HG02759 (cell line): ENCODE measurements around the gene GPR162.

ENCODE experiments used
- ATAC-seq: cut with Tn5 transposase; IDR thresholded peaks from one replicate; pipeline ENCODE4 v1.9.1; 2021; ENCODE audit warnings: mild to moderate bottlenecking, moderate library complexity; ENCODE audit not compliant: unreplicated experiment

Gene GPR162, protein sequence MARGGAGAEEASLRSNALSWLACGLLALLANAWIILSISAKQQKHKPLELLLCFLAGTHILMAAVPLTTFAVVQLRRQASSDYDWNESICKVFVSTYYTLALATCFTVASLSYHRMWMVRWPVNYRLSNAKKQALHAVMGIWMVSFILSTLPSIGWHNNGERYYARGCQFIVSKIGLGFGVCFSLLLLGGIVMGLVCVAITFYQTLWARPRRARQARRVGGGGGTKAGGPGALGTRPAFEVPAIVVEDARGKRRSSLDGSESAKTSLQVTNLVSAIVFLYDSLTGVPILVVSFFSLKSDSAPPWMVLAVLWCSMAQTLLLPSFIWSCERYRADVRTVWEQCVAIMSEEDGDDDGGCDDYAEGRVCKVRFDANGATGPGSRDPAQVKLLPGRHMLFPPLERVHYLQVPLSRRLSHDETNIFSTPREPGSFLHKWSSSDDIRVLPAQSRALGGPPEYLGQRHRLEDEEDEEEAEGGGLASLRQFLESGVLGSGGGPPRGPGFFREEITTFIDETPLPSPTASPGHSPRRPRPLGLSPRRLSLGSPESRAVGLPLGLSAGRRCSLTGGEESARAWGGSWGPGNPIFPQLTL

DNA sequence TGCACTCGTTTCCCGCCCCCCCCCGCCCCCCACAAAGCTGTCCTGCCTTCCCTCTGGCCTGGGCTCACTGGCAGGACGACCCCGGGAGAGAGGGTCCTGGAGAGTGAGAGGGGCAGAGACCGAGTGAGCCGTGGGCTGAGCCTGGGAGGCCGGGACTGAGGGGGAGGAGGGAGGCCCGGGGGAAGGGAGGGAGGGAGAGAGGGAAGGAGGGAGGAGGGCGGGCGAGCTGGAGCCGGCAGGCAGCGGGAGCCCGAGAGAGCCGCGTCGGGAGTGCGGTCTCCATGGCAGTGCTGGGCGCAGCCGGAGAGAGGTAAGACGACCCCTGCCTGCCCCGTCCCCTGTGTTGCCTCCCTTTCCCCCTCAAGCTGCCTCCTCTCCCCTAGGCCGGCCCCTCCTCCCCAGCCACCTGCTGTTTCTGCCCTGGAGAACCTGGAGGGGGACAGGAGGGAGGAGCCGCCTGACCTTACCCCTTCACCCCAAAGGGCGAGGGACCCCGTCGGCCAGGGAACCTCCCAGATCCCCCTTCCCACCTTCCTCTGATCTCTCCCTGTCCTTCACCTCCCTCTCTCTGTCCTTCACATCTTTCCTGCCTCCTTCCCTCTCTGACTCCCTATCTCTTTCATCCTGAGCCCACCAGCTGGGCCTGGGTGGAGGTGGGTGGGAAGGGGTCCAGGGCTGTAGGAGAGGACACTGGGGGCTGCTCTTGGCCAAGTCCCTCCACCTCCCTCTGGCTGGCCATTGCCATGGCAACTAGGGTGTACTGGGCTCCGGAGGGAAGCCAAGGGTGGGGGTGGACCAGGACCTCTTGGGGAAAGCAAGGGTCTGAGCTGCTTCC lies at the start of gene GPR162:
TSS of gene GPR162 (plus strand) at position 231 of the 835 bp plus-strand sequence. CDS start 2,078 bp downstream, outside the sequence.
- ATAC-seq, result no peak

DNA sequence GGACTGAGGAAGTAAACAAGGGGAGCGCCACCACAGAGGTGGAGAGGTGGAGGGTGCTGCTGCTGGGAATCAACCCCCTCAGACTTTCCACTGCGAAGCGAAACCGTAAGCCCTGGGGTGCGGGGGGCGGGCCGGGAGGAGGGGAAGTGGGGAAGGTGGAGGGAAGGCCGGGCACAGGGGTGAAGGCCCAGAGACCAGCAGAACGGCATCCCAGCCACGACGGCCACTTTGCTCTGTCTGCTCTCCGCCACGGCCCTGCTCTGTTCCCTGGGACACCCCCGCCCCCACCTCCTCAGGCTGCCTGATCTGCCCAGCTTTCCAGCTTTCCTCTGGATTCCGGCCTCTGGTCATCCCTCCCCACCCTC lies 49.3 kb upstream of the GPR162 start, which contains the start of gene LAG3:
TSS of gene LAG3 (plus strand) at position 190 of the 365 bp plus-strand sequence. CDS start 333 bp downstream, outside the sequence.
- no peak for ATAC-seq

DNA sequence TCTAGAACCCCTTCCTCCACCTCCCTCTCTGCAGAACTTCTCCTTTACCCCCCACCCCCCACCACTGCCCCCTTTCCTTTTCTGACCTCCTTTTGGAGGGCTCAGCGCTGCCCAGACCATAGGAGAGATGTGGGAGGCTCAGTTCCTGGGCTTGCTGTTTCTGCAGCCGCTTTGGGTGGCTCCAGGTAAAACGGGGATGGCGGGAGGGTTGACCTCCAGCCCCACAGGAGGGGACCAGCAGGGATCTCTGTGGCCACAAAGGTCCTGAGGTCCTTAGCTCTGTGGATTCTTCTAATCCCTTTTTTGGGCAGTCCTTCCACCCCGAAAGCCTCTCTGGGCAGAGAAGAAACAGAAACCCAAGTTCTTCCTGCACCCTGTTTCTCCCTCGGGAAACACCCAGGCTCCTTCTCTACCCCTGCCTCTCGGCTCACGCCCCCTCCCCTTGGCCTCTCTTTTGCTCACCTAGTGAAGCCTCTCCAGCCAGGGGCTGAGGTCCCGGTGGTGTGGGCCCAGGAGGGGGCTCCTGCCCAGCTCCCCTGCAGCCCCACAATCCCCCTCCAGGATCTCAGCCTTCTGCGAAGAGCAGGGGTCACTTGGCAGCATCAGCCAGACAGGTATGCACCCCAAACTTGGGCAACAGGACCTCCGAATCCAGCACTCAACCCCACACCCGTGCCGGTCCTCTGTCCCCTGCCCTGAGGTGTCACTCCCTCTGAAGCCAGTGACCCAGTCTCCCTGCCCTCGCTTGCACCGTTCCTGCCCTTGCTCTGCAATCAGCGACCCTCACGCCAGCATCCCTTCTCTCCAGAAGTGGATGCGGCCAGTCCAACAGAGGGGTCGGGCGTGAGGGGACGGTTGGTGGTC lies 48.7 kb upstream of the GPR162 start:
- no peak for ATAC-seq

DNA sequence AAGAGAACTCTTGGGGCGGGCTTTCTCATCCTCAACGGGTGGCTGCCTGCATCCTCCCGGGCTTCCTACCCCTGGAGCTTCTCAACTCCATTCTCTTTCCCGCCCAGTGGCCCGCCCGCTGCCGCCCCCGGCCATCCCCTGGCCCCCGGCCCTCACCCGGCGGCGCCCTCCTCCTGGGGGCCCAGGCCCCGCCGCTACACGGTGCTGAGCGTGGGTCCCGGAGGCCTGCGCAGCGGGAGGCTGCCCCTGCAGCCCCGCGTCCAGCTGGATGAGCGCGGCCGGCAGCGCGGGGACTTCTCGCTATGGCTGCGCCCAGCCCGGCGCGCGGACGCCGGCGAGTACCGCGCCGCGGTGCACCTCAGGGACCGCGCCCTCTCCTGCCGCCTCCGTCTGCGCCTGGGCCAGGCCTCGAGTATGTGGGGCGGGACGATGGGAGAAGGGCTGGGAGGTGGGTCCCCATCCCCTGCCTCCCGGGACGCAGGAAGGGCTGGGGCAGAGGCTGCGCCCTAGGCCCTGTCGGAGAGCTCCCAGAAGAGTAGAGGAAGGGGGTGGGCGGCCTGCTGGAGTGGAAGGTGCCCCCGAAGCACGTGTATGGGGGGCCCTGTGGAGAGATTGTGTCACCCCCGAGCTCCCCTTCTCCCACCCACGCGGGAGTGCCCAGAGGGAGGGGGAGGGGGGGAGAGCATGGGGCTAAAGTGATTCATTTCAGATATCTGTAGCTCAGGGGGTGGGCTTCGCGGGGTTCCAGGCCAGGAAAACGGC lies 47.9 kb upstream of the GPR162 start:
- no peak for ATAC-seq

DNA sequence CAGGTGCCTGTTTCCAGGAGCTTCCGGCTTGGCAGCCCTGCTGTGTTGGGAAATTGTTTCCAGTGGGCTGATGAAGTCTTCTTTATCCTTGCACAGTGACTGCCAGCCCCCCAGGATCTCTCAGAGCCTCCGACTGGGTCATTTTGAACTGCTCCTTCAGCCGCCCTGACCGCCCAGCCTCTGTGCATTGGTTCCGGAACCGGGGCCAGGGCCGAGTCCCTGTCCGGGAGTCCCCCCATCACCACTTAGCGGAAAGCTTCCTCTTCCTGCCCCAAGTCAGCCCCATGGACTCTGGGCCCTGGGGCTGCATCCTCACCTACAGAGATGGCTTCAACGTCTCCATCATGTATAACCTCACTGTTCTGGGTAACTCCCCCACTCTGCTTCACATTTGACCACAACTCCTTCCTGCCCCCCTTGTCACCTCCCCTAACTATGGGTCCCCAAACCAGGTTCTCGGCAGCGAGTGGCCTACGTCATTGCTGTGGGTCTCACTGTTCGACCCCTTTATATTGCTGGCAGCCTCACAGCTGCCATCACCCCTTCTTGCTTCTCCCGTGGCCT lies 47.0 kb upstream of the GPR162 start:
- ATAC-seq, result no peak

DNA sequence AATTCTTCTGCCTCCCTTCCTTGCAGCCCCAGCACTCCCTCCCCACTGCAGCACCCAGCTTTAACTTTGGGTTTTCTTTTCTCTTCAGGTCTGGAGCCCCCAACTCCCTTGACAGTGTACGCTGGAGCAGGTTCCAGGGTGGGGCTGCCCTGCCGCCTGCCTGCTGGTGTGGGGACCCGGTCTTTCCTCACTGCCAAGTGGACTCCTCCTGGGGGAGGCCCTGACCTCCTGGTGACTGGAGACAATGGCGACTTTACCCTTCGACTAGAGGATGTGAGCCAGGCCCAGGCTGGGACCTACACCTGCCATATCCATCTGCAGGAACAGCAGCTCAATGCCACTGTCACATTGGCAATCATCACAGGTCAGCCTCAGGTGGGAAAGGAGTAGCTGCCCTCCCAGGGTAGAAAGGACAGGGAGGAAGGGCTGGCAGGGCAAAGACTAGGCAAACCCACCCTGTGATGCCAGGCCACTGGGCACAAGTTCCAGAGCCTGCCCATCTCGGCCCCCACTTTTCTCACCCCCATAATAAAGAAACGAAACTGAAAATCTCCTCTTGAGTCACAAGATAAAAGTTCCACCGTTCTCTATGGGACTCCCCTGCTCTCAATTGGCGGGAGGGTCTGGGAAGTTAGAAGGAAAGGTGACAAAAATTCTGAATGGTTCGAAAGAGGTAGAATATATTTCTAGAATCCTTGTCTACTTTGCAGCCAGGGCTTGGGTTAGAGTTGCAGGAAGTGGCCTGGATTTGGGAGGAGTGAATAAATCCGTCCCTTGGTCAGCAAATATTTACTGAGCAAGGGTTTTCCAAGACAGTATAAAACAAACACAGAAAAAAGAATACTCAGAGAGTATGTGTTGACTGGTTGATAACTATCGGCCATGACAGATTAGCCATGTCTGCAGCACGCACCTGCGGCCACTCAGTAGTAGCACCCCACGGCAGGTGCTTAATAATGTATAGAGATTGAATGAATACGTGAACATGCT lies 46.1 kb upstream of the GPR162 start:
- no peak for ATAC-seq

DNA sequence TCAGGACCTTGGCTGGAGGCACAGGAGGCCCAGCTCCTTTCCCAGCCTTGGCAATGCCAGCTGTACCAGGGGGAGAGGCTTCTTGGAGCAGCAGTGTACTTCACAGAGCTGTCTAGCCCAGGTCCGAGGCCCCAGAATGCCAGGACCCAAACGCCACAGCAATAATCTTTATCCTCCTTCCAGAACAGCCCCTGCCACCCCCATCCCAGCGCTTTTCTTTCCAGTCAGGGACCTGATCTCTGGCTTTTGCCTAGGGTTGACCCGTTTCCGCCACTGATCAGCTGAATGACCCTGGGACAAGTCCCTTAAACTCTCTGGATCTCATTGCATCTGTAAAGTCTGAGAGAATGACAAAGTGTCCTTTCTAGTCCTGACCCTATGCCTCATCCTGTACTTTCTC lies 44.2 kb upstream of the GPR162 start:
- ATAC-seq, result no peak

DNA sequence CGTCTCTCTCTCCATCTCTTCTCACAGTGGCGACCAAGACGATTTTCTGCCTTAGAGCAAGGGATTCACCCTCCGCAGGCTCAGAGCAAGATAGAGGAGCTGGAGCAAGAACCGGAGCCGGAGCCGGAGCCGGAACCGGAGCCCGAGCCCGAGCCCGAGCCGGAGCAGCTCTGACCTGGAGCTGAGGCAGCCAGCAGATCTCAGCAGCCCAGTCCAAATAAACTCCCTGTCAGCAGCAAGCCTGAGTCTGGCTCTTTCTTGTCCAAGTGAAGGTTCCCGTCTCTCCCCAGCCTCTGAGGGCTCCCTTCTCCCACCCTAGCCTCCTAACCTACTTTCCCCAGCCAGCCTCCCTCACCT lies 43.4 kb upstream of the GPR162 start:
- ATAC-seq, result no peak

DNA sequence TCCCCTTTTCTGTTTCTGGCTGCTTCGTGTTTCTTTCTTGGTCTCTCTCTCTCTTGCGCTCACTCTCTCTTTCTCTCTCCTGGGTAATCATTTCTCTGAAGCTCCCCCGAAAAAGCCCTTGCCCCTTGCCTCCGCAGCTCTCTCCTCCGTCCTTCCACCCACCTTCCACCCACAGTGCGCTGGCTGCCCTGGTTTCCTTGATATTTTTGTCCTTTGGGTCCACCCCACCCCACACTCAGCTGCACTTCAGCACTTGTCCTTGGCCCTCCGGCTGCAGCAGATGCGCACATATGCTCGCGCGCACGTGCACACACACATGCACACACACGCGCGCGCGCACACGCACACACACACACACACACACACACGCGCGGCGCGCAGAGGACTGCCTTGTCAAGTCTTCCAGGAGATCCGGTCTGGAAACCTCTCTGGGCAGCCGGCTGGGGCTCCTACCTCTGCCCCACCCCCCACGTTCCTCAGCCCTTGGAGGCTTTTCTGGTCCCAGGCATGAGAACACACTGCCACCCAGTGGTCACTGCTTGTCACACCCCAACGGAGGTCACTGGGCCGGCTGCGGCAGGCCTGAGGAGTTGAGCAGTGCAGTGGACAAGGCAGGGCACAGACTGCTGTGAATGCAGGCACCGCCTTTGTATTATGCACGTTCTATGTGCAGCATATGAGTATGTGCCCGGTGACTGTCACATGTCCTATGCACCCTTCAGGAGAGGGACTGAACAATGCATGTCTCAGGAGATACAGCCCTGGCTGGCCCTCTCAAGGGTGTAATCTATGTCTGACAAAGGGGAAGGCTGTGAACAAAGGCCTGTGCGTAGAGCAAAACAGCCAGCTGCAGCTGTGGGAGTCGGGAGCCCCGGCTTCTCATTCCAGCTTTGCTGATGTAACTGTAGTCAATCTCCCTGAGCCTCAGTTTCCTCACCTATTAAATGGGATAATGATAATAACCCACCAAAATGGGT lies 42.8 kb upstream of the GPR162 start:
- ATAC-seq, result peak; percentile 85

DNA sequence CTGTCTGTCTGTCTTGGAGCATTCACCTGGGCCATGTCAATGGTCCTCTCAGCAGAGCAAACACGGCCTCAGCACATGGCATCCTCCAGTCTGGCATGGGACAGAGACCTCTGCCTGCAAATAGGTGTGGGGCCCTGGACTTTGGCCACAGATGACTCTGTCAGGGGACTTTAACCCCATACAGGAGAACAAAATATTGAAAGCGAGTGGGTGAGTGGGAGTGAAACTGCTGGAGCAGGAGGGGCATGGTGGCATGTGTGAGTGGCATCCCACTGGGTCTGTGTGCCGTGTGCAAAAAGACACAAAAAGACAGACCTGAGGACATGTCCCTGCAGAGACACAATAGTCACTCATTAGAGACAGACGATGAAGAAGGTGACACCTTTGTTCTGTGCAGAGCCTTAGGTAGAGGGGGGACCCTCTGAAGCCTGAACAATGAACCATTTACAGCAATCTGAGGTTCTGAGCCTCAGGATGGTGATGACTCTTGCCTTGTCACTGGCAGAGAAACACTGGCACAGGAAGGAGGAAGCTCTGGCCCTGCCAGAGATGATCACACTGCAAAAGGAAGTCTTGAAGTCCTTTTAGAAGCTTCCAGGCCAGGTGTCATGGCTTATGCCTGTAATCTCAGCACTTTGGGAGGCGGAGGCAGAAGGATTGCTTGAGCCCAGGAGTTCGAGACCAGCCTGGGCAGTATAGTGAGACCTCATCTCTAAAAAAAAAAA lies 41.8 kb upstream of the GPR162 start:
- no peak for ATAC-seq

DNA sequence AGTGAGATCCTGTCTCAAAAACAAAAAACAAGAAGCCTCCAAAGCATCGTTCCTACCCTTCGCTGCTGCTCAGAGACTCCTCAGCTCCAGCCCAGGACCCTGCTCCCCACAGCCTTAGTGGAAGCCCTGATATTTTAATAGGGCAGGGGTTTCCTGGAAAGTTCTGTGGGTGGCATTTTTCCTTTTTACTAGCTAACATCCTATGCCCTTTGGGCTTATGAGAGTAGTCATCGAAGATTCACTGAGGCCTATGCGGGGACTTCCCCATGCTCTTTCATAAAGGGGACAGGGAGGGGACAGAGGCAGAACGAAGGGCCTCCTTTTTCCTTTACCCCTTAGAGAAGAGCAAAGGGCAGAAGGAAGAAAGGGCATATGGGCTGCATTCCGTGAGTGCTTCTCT lies 41.0 kb upstream of the GPR162 start:
- no peak for ATAC-seq

DNA sequence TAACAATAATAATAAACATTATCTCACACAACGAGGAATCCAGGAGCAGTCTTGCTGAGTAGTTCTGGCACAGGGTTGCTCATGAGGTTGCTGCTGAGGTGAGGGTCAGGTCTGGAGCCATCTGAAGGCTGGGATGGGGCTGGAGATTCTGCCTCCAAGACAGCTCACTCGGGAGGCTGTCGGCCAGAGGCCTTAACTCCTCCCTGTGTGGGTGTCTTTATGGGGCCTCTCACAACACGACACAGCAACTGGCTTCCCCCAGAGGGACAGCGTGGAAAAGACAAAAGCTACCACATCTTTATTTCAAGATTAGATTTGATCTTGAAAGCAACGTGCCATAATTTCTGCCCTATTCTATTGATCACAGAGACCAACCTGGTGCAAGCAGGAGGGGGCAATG lies 39.5 kb upstream of the GPR162 start:
- no peak for ATAC-seq

DNA sequence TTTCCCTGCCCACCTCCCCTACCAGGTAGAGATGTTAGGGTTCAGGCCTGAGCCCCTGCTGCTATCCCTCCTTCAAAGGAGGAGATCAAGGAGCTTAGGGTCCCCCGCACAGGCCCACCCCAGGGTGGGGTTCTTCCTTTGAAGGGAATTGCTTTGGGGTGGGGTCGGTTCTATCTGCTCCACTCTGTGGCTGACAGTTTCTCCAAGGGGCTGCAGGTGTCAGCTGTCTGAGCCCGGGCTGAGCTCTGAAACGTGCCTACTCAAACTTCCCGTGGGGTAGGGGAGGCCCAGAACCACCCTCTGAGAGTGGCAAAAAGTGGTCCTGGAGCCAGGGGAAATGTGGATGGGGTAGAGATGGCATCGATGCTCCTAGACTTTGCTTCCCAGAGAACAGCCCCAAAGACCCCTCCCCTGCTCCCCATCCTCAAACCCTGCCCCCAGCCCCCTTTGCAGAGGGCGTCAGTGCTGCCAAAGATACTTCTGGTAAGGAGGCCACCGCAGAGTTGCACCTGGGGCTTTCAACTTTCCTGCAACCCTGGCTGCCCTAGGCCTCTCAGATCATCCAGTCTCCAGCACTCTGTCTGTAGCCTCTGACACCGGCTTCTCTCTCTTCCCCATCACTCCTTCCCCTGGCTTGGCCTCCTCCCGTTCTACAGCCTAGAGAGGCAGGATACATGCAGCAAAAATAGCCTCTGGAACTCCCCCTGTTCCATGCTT lies 38.6 kb upstream of the GPR162 start:
- no peak for ATAC-seq

DNA sequence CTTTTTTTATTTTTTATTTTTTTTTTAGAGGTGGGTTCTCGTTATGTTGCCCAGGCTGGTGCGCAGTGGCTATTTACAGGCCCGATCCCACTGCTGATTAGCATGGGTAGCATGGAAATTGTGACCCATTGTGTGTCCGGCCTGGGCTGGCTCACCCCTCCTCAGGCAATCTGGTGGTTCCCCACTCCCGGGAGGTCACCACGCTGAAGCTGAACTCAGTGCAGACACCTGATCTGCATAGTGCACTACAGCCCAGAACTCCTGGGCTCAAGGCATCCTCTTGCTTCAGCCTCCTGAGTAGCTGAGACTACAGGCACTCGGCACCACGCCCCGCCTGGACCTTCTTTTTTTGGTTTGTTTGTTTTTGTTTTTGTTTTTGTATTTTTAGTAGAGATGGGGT lies 37.8 kb upstream of the GPR162 start:
- no peak for ATAC-seq

DNA sequence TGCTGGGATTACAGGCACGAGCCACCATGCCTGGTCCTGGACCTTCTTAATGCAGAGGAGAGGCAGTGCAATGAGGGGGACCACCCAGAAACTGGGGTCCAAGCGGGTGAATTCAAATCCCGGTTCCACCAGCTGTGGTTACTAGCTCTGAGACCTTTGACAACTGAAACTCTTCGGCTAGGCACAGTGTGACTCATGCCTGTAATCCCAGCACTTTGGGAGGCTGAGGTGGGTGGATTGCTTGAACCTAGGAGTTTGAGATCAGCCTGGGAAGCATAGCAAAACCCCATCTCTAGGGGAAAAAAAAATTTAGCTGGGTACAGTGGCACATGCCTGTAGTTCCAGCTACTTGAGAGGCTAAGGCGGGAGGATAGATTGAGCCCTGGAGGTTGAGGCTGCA lies 37.3 kb upstream of the GPR162 start:
- ATAC-seq, result no peak

DNA sequence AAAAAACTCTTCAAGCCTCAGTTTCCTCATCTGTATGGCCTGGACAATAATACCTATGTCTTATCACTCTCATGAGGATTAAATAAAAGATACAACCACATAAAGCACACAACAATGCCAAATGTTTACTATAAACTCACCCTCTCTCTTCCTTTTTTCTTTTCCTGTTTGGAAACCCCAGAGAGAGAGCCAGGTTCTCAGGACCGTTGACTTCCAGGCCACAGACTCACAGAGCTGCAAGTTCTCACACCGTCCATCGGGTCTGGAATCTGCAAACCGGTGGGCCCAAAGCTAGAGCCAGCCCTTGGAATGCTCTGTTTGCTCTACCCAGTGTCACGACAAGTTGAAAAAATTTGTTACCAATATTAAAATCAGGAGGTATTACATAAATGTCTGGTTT lies 36.9 kb upstream of the GPR162 start:
- no peak for ATAC-seq
